A549 (cell line): ENCODE data around the gene MAGOH.

Experiments used
- MYC ChIP-seq: IDR thresholded peaks from 2 replicates; pipeline ENCODE4 v1.6.1; 2012; ENCODE audit warnings: mild to moderate bottlenecking, inconsistent platforms, low read length, improper control_type of control experiment, borderline replicate concordance
- POLR2A ChIP-seq: IDR thresholded peaks from 2 replicates; pipeline ENCODE4 v1.6.1; 2012; ENCODE audit warnings: mild to moderate bottlenecking, low read length
- TF ChIP-seq, protein P1 (sequence below): fragments of 200-600 bp; sonication (generic); IDR thresholded peaks from 2 replicates; pipeline ENCODE4 v1.6.1; 2016; ENCODE audit warnings: antibody characterized with exemption, mild to moderate bottlenecking, moderate library complexity

DNA sequence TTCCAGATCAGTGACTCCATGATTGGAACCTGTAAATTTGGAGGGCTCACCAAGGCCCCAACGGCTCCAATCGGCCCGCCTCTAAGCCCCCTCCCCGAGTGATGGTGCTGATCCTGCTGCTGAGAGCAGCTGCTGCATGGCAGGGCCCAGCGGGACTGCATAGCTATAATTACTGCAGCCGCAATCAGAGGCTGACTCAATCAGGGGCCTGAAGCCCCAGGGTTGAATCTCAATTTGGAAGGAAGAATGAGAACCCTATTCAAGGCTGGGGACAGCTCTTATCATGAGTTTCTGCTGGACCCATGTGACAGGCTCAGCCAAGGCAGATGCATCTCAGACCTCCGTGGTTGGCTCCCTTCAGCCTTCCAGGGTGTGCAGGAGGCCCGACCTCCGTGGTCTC lies 42.8 kb upstream of the MAGOH start:
- TF ChIP-seq MYC (no peak), POLR2A (no peak)
- TF ChIP-seq, protein P1, sequence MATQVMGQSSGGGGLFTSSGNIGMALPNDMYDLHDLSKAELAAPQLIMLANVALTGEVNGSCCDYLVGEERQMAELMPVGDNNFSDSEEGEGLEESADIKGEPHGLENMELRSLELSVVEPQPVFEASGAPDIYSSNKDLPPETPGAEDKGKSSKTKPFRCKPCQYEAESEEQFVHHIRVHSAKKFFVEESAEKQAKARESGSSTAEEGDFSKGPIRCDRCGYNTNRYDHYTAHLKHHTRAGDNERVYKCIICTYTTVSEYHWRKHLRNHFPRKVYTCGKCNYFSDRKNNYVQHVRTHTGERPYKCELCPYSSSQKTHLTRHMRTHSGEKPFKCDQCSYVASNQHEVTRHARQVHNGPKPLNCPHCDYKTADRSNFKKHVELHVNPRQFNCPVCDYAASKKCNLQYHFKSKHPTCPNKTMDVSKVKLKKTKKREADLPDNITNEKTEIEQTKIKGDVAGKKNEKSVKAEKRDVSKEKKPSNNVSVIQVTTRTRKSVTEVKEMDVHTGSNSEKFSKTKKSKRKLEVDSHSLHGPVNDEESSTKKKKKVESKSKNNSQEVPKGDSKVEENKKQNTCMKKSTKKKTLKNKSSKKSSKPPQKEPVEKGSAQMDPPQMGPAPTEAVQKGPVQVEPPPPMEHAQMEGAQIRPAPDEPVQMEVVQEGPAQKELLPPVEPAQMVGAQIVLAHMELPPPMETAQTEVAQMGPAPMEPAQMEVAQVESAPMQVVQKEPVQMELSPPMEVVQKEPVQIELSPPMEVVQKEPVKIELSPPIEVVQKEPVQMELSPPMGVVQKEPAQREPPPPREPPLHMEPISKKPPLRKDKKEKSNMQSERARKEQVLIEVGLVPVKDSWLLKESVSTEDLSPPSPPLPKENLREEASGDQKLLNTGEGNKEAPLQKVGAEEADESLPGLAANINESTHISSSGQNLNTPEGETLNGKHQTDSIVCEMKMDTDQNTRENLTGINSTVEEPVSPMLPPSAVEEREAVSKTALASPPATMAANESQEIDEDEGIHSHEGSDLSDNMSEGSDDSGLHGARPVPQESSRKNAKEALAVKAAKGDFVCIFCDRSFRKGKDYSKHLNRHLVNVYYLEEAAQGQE = no peak
